ENCODE results near the gene RALGPS1.

- TF ChIP-seq CTCF (conservative IDR thresholded peaks at IDR 0.05 in 1 of 2, IDR thresholded peaks at IDR 0.05 in 1 of 2; ENCODE audit: low read depth in 1 of 2, low read length in 2 of 2) (no peak), EZH2 (IDR thresholded peaks at IDR 0.05; ENCODE audit: low read length, missing control alignments) (no peak)
Measured at GRCh38 chr9:127154390-127155191, 240.0 kb downstream of the RALGPS1 start.

Data from fibroblast of lung (primary cell).